Aorta (tissue), 5 donors: Measurements from ENCODE around the gene CNOT2. TPM values are rescaled to one million over a fixed set of nuclear protein-coding genes. Genes with fewer than 3 reads are reported as not detected.

Experiments
- ATAC-seq: fragments of 200-7000 bp; cut with Tn5 transposase; one replicate; pipeline ENCODE4 v1.9.1; 2022; ENCODE audit warnings: moderate library complexity; ENCODE audit not compliant: low FRiP score
- DNase-seq, 2 donors: peaks; one replicate each; pipeline ENCODE4 v3.0.0-alpha.2; 2020
- H3K27ac ChIP-seq, 2 donors: one replicate each; pipeline ENCODE4 v1.5.1; 2013; ENCODE audit warnings: low read length in 2 of 2, mild to moderate bottlenecking in 2 of 2, moderate library complexity in 2 of 2, control low read depth in 1 of 2, inconsistent platforms in 1 of 2, low read depth in 1 of 2
- H3K27me3 ChIP-seq, 2 donors: one replicate each; pipeline ENCODE4 v1.6.1; 2013; ENCODE audit warnings: control low read depth in 1 of 2, low read length in 1 of 2, mild to moderate bottlenecking in 1 of 2, moderate library complexity in 1 of 2; ENCODE audit not compliant: insufficient read depth in 2 of 2, control insufficient read depth in 1 of 2
- H3K36me3 ChIP-seq, 2 donors: one replicate each; pipeline ENCODE4 v1.6.1; 2013; ENCODE audit warnings: control low read depth in 1 of 2, low read length in 1 of 2, mild to moderate bottlenecking in 1 of 2; ENCODE audit not compliant: insufficient read depth in 2 of 2, control insufficient read depth in 1 of 2
- H3K4me1 ChIP-seq, 2 donors: one replicate each; pipeline ENCODE4 v1.6.1; 2013; ENCODE audit warnings: low read length in 2 of 2, control low read depth in 1 of 2, mild to moderate bottlenecking in 1 of 2, moderate library complexity in 1 of 2; ENCODE audit not compliant: insufficient read depth in 2 of 2, control insufficient read depth in 1 of 2
- H3K4me3 ChIP-seq, 2 donors: one replicate each; pipeline ENCODE4 v1.5.1; 2013; ENCODE audit warnings: low read length in 2 of 2, control low read depth in 1 of 2, mild to moderate bottlenecking in 1 of 2
- H3K9me3 ChIP-seq: one replicate; pipeline ENCODE4 v1.6.1; 2013; ENCODE audit warnings: mild to moderate bottlenecking, low read length; ENCODE audit not compliant: control insufficient read depth
- whole genome bisulfite sequencing, 2 donors: extraction: QIAGEN DNeasy Blood & Tissue Kit; methylation state at CpG; one replicate each; pipeline ENCODE4 v1.1.7; 2013; 5-methylcytosine and 5-hydroxymethylcytosine counted together
- intact Hi-C, 2 donors: fragments of 100-400 bp; cut with DNase I; formaldehyde crosslinking; loops; one replicate each; pipeline versions ENCODE4 v1.14.2 to v1.15.0; 2022
- long read RNA-seq, 2 donors: library from polyadenylated mRNA; unstranded; transcript quantifications; one replicate each; pipeline ENCODE4 v2.0.0, GENCODE V29; 2020 to 2021
- polyA plus RNA-seq, 2 donors: library from polyadenylated mRNA; stranded (reverse); fragments of 200-250 nt; gene quantifications; one replicate each; pipeline ENCODE4 v1.2.3, GENCODE V29; 2013
- total RNA-seq, 2 donors: library from RNA; stranded (reverse); fragmentation: NEBNext Ultra II Directional; extraction: Animal tissue kit (Norgen Biotek cat#: 25700); gene quantifications; one replicate each; pipeline ENCODE4 v1.2.1, GENCODE V29; 2021
- donor health status: healthy with polysubstance abuse.
- donor health status: Bipolar disorder and iron deficiency.
- donor health status: DM: no; HTN: no; CAD: no.
- donor health status: DM: no; HTN: no; CAD: no.
- donor health status: DM: yes; HTN: yes; CAD: no.

CNOT2 gene
- total RNA-seq (100 to 1,000 TPM in 1 of 2 donors, 10 to 100 TPM in 1; 76.6 to 108 TPM), polyA plus RNA-seq (10 to 100 TPM; 39.0 to 41.8 TPM)
- long read RNA-seq, donor 1, transcript CNOT2-201 (16 exons, 3,282 nt), result major isoform, 237 of 355 reads
- long read RNA-seq, donor 1, partial matches to known transcripts, result 27 of 355 reads
- long read RNA-seq, donor 1, other reads (novel, unspliced or antisense), result 88 of 355 reads
- long read RNA-seq, donor 2, transcript CNOT2-201 (16 exons, 3,282 nt), result major isoform, 19 of 39 reads
- long read RNA-seq, donor 2, partial matches to known transcripts, result 4 of 39 reads
- long read RNA-seq, donor 2, other reads (novel, unspliced or antisense), result 16 of 39 reads

DNA sequence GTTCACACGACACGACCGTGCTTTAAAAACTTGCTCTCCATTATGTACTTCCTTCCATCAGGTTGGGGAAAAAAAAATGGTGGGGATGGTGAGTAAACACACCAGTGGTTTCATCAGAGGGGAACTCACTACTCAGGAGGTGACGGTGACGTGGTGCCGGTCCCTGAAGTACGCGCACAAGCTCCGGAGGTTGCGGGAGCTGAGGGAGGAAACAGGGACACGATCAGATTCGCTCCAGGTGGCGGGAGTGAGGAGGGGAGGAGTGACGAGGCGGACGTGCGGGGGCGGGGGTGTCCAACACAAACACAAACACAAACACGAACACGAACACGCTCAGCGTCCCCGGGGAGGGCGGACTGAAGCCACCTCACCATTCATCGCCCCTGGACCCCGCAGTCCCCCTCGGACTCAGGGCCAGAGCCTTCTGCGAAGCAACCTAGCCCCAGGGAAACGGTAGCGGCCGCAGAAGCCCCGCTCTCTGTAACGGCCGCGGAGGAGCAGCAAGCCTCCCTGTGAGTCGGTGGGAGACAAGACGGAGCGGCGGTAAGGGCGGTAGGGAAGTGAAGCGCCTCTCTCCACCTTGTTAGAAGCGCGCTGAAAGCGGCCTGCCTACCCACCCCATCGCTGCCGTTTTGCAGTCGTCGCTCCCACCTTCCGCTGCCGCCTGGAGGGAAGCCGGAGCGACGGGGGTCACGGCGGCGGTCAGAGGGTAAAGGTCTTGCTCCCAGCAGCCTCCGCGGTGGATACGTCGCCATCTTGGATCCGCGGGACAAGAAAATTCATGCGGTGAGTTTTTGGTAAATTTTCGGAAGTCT is at the start of gene CNOT2:
TSS of gene CNOT2 (plus strand) at position 739 of the 815 bp plus-strand sequence. CDS start 34,794 bp downstream, outside the sequence.
- WGBS, 2 donors, result 0 to 1% methylated on average over 62 to 64 of the region's 64 CpGs
- DNase-seq, result peak; percentile 94 to 97
- no peaks in the 10 kb centered on the region for H3K9me3 ChIP-seq
- H3K27me3 ChIP-seq, result no peaks in the 10 kb centered on the region
- peak within 1 kb of the TSS; percentile 87 to 89 for H3K4me3 ChIP-seq
- intact Hi-C loops, result loop anchor here (2.0 to 10.0 kb wide), 6 partner anchors 92 to 256 kb away; partner anchors contain the start of gene KCNMB4 (in 2 of the 2)
- no peaks in the 10 kb centered on the region for H3K36me3 ChIP-seq
- peak; percentile 97 for ATAC-seq
- peak within 1 kb of the TSS; percentile 83 for H3K27ac ChIP-seq
- H3K4me1 ChIP-seq, result peaks cover 0 to 7% of the 10 kb centered on the region in 2 donors

DNA sequence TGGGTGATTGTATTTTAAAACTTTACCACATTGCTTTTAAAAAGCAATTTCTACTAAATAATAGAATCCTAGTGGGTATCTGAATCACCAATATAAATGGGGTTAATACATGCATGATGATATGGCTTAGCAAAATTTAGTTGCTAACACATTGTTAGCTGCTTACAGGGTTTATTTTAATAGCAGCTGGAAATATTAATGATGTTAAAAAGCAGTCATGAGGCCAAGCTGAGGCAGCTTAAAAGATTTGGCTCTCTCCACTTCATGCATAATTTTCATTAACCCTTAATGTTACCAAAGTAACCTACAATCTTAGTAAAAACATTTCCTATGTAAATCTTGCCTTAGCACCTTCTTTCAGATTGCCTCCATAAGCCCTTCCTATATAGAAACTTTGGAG is 49.2 kb upstream of the CNOT2 start:
- intact Hi-C loops, result no loop called here
- Histone ChIP-seq H3K27me3 (no peaks in the 10 kb centered on the region), H3K27ac (no peak overlapping the region), H3K4me1 (no peaks in the 10 kb centered on the region), H3K9me3 (no peaks in the 10 kb centered on the region), H3K4me3 (no peak overlapping the region), H3K36me3 (no peaks in the 10 kb centered on the region)
- DNase-seq (no peak), ATAC-seq (no peak)

GRCh38 chr12:70196811-70197281 is 46.4 kb upstream of the CNOT2 start:
- Histone ChIP-seq H3K27me3 (no peaks in the 10 kb centered on the region), H3K36me3 (no peaks in the 10 kb centered on the region), H3K4me3 (no peak overlapping the region), H3K27ac (no peak overlapping the region), H3K4me1 (no peaks in the 10 kb centered on the region), H3K9me3 (no peaks in the 10 kb centered on the region)
- intact Hi-C loops, result no loop called here
- WGBS, 2 donors, result 78 to 86% methylated on average over 1 of the region's 1 CpG
- ATAC-seq (no peak), DNase-seq (no peak)

DNA sequence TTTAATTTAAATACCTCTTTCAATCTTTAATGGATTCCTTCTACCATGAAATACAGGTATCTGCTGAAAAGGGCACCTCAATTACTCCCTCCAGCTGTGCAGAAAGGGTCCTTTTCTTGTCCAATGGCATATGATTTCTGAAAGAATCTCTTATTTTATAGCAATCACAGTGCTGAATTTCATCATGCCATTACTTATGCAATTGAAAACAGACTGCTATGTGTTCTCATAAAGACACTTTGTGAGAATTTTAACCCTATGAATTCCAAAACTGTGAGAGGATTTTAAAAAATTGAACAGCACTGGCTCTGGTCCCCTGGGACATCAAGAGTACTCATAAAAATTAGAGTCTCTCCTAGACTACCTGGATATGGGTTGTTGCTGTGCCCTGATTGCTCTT is 45.9 kb upstream of the CNOT2 start:
- Histone ChIP-seq H3K36me3 (no peaks in the 10 kb centered on the region), H3K4me3 (no peak overlapping the region), H3K27me3 (no peaks in the 10 kb centered on the region), H3K9me3 (no peaks in the 10 kb centered on the region), H3K27ac (no peak overlapping the region), H3K4me1 (no peaks in the 10 kb centered on the region)
- intact Hi-C loops, result no loop called here
- ATAC-seq (no peak), DNase-seq (no peak)

DNA sequence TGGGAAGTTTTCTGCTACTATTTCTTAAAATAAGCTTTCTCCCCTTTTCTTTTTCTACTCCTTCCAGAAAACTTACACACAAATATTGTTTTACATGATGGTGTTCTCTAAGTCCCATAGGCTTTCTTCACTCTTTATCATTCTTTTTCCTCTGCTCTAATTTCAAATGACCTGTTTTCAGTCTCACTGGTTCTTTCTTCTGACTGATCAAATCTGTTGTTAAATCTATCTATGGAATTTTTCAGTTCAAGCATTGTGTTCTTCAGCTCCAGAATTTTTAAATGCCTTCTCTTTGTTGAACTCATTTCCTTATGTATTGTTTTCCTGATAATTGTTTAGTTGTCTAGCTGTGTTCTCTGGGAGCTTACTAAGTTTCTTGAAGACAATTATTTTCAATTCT is 29.5 kb upstream of the CNOT2 start:
- intact Hi-C loops, result no loop called here
- DNase-seq (no peak), ATAC-seq (no peak)
- H3K27me3 ChIP-seq, result no peaks in the 10 kb centered on the region
- H3K4me3 ChIP-seq, result no peak overlapping the region
- no peaks in the 10 kb centered on the region for H3K4me1 ChIP-seq
- H3K9me3 ChIP-seq, result no peaks in the 10 kb centered on the region
- no peaks in the 10 kb centered on the region for H3K36me3 ChIP-seq
- H3K27ac ChIP-seq, result no peak overlapping the region

DNA sequence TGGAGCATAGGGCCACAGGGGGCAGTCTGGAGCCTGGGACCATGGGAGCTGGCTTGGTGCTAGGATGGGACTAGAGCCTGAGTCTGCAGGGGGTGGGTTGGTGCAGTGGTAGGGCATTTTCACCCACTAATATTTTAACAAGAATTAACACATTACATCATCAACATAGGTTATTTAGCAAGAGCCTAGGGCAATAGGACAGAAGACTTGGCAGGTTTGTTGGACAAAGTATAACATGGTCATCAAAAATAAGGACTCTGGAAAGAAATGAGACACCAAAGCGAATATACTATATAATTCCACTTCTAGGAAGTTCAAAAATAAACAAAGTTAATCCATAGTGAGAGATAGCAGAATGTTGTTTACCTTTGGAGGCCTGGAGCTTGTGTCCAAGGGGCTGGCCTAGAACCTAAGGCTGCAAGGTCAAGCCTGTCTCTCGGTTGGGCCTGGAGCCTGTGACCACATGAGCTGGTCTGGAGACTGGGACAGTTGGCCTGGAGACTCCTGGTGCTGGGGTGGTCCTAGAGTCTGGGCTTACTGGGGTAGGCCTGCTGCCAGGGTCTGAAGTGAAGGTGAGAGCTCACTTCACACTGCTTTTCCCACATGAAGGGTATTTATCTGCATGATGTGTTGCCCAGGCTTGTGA is 28.1 kb upstream of the CNOT2 start:
- H3K36me3 ChIP-seq, result no peaks in the 10 kb centered on the region
- intact Hi-C loops, result no loop called here
- no peaks in the 10 kb centered on the region for H3K27me3 ChIP-seq
- H3K27ac ChIP-seq, result no peak overlapping the region
- H3K4me1 ChIP-seq, result no peaks in the 10 kb centered on the region
- DNase-seq (no peak), ATAC-seq (no peak)
- WGBS, 2 donors, result 93 to 96% methylated on average over 2 of the region's 2 CpGs
- no peak overlapping the region for H3K4me3 ChIP-seq
- H3K9me3 ChIP-seq, result no peaks in the 10 kb centered on the region

DNA sequence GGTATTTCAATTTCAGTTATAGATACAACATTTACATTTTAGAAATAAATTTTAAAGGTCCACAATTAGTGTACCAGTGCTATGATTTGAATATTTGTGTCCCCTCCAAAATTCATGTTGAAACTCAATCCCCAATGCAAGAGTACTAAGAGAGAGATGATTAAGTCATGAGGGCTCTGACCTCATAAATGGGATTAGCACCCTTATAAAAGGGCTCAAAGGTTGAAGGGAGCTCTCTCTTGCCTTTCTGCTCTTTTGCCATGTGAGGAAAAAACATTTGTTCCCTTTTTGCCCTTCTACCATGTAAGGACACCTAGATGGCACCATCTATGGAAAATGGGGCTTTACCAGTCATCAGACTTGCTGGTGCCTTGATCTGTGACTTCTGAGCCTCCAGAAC is 25.8 kb upstream of the CNOT2 start:
- H3K9me3 ChIP-seq, result no peaks in the 10 kb centered on the region
- ATAC-seq (no peak), DNase-seq (no peak)
- intact Hi-C loops, result no loop called here
- no peaks in the 10 kb centered on the region for H3K4me1 ChIP-seq
- H3K27me3 ChIP-seq, result no peaks in the 10 kb centered on the region
- no peak overlapping the region for H3K4me3 ChIP-seq
- H3K36me3 ChIP-seq, result no peaks in the 10 kb centered on the region
- H3K27ac ChIP-seq, result no peak overlapping the region

DNA sequence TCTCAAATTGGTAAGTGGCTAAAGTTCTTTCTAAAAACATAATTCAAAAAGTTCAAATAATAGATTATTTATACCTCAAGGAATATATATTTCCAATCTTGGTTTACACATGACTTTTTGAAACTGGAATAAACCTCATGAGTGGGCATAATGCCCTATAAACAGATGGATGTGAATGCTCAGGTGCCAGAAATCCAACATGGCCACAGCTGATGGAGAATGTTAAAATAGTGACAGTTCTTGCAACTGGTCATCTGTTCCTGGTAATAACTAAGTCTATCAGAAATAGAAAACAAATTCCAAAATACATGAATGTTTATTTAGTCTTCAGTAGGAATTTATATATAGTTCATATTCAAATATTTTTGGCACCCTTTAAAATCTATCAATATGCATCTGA is 21.6 kb upstream of the CNOT2 start:
- no peaks in the 10 kb centered on the region for H3K9me3 ChIP-seq
- no peaks in the 10 kb centered on the region for H3K4me1 ChIP-seq
- peaks cover 0 to 2% of the 10 kb centered on the region in 2 donors for H3K36me3 ChIP-seq
- intact Hi-C loops, result no loop called here
- H3K4me3 ChIP-seq, result no peak overlapping the region
- ATAC-seq (no peak), DNase-seq (no peak)
- no peaks in the 10 kb centered on the region for H3K27me3 ChIP-seq
- H3K27ac ChIP-seq, result no peak overlapping the region
